ENCODE measurements around the gene CFAP43.

DNA sequence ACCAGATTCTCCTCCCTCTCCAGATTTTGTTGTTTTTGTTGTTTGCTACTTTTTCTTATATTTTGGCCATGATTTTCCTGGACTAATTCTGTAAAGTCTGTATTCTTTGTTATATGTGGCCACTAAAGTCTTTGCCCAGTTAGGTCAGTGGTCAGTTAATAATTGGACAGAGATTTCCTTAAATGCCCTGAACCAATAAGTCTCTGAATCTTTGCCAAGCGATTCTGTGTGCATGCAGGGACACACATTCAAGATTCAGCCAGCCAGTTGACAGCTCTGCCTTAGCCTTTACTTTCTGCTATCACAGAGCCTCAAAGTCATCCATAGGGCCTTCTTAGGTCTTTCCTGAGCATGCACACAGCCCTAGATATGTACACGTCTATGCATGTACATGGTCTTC, 135.5 kb downstream of the CFAP43 start:
- no peak for TF ChIP-seq POLR2AphosphoS5 (IDR thresholded peaks at IDR 0.05; ENCODE audit: low read depth, low read length)
- TF ChIP-seq TAF1 (IDR thresholded peaks at IDR 0.05; ENCODE audit: low read depth, low read length), result no peak
